ENCODE results near the gene MCM3AP. TPM values are rescaled to one million over a fixed set of nuclear protein-coding genes. Genes with fewer than 3 reads are reported as not detected.

Gene MCM3AP
- total RNA-seq, 1 experiment from 2014 or later = 88.4 TPM

DNA sequence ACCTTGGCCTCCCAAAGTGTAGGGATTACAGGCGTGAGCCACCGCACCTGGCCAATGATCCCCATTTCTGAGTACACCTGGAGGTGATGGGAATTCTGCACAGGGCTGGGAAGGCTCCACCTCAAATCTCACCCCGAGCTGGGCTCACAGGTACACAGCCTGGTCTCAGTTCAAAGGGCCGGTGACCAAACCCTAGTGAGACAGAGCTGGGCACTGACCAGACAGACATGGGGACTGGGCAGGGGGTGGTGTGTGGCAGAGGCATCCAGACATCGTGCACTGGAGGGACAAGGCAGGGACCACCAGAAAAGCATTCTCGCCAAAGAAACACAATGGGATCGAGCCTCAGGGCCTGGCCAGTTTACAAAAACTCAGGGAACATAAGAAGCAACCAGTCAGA lies 74.0 kb downstream of the MCM3AP start (continued):
- TF ChIP-seq, protein P1, sequence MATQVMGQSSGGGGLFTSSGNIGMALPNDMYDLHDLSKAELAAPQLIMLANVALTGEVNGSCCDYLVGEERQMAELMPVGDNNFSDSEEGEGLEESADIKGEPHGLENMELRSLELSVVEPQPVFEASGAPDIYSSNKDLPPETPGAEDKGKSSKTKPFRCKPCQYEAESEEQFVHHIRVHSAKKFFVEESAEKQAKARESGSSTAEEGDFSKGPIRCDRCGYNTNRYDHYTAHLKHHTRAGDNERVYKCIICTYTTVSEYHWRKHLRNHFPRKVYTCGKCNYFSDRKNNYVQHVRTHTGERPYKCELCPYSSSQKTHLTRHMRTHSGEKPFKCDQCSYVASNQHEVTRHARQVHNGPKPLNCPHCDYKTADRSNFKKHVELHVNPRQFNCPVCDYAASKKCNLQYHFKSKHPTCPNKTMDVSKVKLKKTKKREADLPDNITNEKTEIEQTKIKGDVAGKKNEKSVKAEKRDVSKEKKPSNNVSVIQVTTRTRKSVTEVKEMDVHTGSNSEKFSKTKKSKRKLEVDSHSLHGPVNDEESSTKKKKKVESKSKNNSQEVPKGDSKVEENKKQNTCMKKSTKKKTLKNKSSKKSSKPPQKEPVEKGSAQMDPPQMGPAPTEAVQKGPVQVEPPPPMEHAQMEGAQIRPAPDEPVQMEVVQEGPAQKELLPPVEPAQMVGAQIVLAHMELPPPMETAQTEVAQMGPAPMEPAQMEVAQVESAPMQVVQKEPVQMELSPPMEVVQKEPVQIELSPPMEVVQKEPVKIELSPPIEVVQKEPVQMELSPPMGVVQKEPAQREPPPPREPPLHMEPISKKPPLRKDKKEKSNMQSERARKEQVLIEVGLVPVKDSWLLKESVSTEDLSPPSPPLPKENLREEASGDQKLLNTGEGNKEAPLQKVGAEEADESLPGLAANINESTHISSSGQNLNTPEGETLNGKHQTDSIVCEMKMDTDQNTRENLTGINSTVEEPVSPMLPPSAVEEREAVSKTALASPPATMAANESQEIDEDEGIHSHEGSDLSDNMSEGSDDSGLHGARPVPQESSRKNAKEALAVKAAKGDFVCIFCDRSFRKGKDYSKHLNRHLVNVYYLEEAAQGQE (IDR thresholded peaks at IDR 0.05; ENCODE audit: low read depth) = no peak
- TF ChIP-seq EZH2 (IDR thresholded peaks at IDR 0.05) = no peak
- no peak for TF ChIP-seq RAD21 (IDR thresholded peaks at IDR 0.05; ENCODE audit: low read depth)
- TF ChIP-seq CEBPB (IDR thresholded peaks at IDR 0.05; ENCODE audit: low read depth) = no peak
- TF ChIP-seq CBX3 (IDR thresholded peaks at IDR 0.05; ENCODE audit: low read depth) = no peak
- TF ChIP-seq TCF7L2 (IDR thresholded peaks at IDR 0.05; ENCODE audit: borderline replicate concordance, extremely low read depth, insufficient read depth, insufficient read length) = no peak
- no peak for TF ChIP-seq SP1 (IDR thresholded peaks at IDR 0.05; ENCODE audit: low read depth)
- no peak for TF ChIP-seq POLR2AphosphoS5 (IDR thresholded peaks at IDR 0.05; ENCODE audit: low read depth, low read length)
- TF ChIP-seq SIN3A (IDR thresholded peaks at IDR 0.05; ENCODE audit: low read depth) = no peak
- TF ChIP-seq SRF (IDR thresholded peaks at IDR 0.05; ENCODE audit: low read depth) = no peak
- TF ChIP-seq, protein P2, sequence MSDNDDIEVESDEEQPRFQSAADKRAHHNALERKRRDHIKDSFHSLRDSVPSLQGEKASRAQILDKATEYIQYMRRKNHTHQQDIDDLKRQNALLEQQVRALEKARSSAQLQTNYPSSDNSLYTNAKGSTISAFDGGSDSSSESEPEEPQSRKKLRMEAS (IDR thresholded peaks at IDR 0.05) = no peak
- no peak for TF ChIP-seq JUND (IDR thresholded peaks at IDR 0.05)
- no peak for TF ChIP-seq ELF1 (IDR thresholded peaks at IDR 0.05; ENCODE audit: borderline replicate concordance, low read depth)
